NCI-H1930 (cell line): ENCODE measurements around the gene LRRC3B.
"Not testable (repeated sequence)": the region's sequence is repeated elsewhere in the genome, so short reads cannot be mapped to it uniquely, and the experiment has no call there.

Experiments
- DNase-seq, 2 experiments: peaks; one replicate each; lab custom pipeline; 2025; lab: John Stamatoyannopoulos, UW

LRRC3B gene, protein sequence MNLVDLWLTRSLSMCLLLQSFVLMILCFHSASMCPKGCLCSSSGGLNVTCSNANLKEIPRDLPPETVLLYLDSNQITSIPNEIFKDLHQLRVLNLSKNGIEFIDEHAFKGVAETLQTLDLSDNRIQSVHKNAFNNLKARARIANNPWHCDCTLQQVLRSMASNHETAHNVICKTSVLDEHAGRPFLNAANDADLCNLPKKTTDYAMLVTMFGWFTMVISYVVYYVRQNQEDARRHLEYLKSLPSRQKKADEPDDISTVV

DNA sequence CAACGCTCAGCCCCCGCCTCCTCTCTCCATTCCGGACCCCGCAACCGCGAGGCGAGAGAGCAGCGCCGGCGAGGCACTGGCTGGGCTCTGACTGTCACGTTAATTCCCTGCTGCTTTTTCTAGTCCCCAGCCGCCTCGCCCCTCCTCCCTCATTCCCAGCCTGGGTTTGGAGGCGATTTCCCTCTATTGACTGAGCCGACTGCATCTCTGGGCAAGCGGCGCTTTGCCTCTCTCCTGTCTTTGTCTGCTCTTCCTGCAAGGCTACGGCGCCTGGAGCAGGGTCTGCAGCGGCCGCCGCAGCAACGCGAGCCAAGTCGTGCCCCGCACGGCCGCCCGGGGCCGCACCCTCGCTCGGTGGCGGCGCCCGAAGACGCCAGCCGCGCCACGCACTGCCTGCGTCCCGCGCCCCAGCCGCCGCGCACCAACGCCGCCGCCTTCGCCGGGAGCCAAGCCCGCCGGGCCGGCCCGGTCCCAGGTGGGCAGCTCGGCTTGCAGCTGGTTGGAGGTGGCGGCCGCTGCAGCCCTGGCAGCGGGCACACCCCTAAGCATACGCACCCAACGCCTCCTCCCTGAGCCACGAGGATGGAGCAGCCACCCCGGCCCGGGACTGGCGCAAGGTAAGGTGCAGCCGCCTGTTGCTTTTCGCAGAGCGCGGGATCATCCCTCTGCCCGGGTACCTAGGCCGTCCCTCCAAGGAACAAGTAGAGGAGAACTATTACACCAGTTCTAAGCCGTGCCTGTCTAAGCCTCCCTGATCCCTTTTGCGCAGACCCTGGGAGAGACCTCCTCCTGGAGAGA, at the start of gene LRRC3B:
LRRC3B (plus strand) TSS at position 152 of the 798 bp plus-strand sequence. CDS start 86,901 bp downstream, outside the sequence.
- peak in 1 of 2 experiments; percentile 0 for DNase-seq

- DNase-seq, result no peak
Measured at GRCh38 chr3:26574766-26575165, 47.8 kb upstream of the LRRC3B start.

- no peak for DNase-seq
Measured at GRCh38 chr3:26579116-26579515, 43.5 kb upstream of the LRRC3B start.

DNA sequence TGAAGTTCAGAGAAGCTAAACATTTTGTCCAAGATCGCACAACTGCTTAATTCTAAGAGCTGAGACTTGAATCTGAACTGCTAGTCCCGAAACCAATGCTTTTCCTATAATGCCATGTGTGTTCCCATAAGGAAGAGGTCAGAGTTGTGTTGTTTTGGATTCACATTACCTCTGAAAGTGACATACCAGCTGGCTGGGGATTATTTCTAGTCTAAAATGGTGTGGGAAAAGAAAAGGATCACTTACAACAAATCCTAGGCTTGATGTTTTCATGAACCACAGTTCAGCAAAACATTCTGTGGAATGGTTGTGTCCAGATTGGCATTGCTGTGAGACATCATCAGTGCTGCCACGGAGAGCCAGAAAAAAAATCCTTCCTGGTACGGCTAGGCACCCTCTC, 35.0 kb upstream of the LRRC3B start:
- DNase-seq, result no peak

- DNase-seq, result no peak
Measured at GRCh38 chr3:26588931-26589330, 33.6 kb upstream of the LRRC3B start.

DNA sequence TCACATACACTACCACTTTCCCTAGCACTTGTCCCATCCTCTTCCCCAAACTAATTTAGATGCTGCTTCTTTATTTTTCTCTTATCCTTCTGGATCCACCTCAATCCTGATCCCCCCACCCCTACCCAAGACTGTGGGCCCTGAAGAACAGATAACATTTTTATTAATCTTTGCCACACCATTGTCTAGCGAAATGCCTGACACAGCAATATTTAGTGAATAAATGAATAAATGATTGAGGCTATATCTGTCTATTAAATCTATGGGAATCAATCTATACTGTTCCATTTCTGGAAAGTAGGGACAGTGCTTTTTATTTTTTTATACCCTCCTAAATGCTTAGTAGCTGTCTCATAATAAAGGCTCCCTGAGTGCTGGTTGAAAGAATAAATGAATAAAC, 32.9 kb upstream of the LRRC3B start:
- no peak for DNase-seq

DNA sequence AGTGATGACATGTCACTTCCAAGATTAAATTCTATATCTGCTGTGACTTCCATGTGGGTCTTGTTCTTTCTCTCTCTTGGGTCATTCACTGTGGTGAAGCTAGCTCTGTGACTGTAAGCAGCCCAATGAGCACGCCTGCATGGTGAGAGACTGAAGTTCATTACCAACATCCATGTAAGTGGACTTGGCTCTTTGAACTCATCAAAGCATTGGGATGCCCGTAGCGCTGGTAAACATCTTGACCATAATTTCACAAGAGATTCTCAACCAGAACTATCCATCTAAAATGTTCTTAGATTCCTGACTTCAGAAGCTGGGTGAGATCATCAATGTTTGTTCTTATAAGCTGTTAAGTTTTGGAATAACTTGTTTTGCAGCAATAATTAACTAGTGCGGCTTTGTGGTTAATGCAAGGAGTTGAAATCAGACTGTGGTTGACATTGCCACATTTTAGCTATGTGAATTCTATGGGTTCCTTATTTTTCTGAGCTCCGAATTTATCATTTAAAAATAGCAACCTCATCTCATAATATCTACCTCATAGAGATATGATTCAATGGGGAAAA, 31.6 kb upstream of the LRRC3B start:
- DNase-seq, result no peak

DNA sequence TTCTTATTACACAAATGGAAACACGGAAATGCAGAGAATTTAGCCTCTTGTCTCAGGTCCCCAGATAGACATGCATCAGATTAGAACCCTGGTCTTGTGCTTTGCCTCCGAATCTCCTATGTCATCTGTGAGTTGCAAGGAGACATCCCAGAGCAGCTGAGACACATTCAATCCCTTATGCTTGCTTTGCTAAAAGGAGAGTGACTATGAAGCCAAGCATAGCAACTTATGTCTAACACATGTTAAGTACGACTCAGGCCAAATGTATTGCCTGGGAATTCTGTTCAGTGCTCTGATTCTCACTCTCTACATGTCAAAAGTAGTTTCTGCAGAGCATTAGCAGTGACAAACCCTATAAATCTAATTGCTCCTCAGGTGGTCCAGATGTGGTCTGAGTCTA, 30.6 kb upstream of the LRRC3B start:
- no peak for DNase-seq

DNA sequence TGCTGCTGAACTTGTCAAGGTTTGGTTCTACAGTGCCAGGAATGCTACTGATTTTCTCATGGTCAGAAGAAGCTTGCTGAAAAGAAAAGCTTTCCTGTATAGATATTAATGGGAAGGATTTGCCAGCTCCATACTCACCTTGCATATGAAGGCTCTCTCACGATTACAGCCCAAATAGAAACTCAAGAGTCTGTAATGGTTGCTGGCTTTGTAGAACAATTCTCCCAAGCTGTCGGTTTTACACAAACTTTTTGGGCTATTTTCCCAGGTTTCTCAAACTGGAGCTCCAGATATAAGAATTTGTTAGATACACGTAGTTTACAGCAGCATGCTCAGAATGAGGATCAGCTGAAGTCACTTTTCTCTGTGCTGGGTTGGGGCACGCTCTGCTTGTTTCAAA, 30.1 kb upstream of the LRRC3B start:
- no peak for DNase-seq

DNA sequence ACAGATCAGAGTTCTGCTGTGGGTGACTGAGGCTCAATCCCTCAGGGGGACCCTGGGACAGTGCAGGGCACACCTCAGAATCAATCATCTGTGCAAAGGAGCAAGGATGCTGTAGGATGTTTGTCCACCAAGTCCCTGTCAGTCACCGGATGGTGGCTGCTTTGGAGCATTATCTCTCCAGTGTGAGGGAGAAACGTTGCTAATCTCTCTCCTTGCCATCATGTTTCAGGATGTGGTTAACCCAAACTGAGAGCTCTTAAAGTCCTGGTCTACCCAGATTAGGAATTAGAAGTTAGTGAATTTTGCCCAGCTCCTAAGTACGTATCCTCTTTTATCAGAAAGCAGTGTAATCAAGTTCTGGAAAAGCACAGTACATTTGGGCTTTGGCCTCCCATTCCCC, 26.2 kb upstream of the LRRC3B start:
- no peak for DNase-seq

GRCh38 chr3:26603311-26603710, 19.3 kb upstream of the LRRC3B start:
- DNase-seq, result not testable (repeated sequence)

GRCh38 chr3:26603771-26604170, 18.8 kb upstream of the LRRC3B start:
- not testable (repeated sequence) for DNase-seq

GRCh38 chr3:26614006-26614685, 8.4 kb upstream of the LRRC3B start:
- no peak for DNase-seq

DNA sequence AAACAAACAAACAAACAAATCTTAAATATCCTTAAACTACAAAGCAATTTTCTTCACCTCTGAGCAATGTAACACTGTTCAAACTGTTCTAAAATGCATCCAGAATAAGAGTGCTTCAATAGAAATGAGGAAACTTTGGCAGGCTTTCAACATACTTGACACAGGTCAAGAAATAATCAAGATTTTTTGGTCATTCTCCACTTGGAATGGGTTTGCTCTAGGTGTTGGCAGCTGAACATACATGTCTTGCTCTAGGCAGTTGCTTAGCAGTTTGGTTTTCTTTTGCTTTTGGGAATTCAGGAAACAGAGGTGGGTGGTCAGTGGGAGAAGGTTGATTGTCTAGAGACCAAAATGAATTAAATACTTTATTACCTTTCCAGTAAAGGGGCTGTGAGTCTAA, 1.4 kb upstream of the LRRC3B start:
- no peak for DNase-seq

- no peak for DNase-seq
Measured at GRCh38 chr3:26621906-26622620, 509 bp upstream of the LRRC3B start.

DNA sequence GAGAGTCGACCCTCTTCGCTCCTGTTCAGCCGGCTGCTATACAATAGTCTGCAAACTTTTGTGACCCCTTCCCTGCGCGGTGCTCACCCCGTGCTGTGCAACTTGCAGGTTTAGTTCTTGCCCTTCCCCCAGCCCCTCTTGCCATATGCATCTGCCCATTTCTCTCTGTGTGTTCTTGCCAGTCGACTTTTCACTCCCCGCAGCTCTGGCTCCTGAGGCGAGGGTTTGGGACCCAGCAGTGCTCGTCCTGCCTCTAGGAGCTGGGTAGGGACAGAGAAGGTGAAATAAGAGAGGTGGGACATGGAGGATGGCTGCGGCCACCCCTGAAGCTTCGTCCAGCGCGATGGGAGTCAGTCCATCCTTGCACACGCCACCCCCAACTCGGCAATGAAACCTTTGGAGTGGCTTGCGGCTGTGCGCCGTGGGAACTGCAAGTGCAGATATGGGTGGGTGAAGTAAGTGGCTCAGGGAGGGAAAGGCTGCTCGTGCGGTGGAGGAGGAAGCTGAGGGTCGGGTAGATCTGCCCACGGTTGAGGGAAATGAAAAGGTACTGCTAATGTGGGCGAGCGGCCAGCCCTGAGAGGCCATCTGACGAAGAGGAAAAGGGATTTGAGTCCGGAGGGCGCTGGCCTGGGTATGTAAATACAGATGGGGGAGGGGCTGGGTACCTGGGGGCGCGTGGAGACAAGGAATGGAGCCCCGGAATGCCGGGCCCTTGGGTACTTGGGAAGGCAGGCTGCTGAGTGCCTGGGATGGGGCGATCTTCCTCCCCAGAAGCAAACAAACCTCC, 1.0 kb downstream of the LRRC3B start:
- no peak for DNase-seq

- no peak for DNase-seq
Measured at GRCh38 chr3:26624209-26624765, 1.7 kb downstream of the LRRC3B start.

DNA sequence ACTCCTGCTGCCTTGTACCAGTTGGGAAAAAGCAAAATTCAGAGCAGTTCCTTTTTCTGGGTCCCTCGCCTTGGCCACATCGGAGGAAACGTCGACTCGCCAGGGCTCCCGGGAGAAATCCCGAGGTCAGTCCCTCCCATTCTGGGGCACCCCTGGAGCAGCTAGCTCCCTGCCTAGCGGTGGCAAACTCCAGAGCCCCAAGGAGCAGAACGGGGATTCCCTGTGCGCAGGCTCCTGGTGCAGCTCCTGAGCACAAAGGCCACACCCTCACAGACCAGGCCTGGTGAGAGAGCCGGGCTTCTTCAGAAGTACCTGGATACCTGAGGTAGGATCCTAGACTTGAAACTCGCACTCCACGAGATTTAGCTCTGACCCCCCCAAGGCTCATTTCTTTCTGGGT, 2.6 kb downstream of the LRRC3B start:
- DNase-seq, result no peak

- DNase-seq, result no peak
Measured at GRCh38 chr3:26627080-26627479, 4.5 kb downstream of the LRRC3B start.

- no peak for DNase-seq
Measured at GRCh38 chr3:26628915-26629314, 6.3 kb downstream of the LRRC3B start.
